Psoas muscle (tissue), 8 donors: ENCODE measurements around the gene NLRP6. TPM values are rescaled to one million over a fixed set of nuclear protein-coding genes. Genes with fewer than 3 reads are reported as not detected.

Experiments used
- ATAC-seq, 4 donors: fragments of 200-7000 bp; cut with Tn5 transposase; one replicate each; pipeline ENCODE4 v1.9.1; 2020; ENCODE audit warnings: moderate library complexity in 3 of 4, mild to moderate bottlenecking in 2 of 4
- DNase-seq, 2 donors: peaks; one replicate each; pipeline ENCODE4 v3.0.0-alpha.2; 2020
- H3K27ac ChIP-seq: fragments of 200-600 bp; one replicate; pipeline ENCODE4 v1.8.0; 2022
- H3K27me3 ChIP-seq, 3 donors: fragments of 200-600 bp in 1 of 3; one replicate each; pipeline versions ENCODE4 v1.6.1 to v1.8.0; 2013 to 2022; ENCODE audit warnings: low read length in 2 of 3, mild to moderate bottlenecking in 2 of 3, moderate library complexity in 1 of 3; ENCODE audit not compliant: insufficient read depth in 3 of 3
- H3K36me3 ChIP-seq, 2 donors: fragments of 200-600 bp in 1 of 2; one replicate each; pipeline versions ENCODE4 v1.6.1 to v1.8.0; 2013 to 2022; ENCODE audit warnings: low read depth in 1 of 2, mild to moderate bottlenecking in 1 of 2, moderate library complexity in 1 of 2; ENCODE audit not compliant: insufficient read depth in 1 of 2
- H3K4me1 ChIP-seq: fragments of 200-600 bp; one replicate; pipeline ENCODE4 v1.8.0; 2022
- H3K4me3 ChIP-seq: fragments of 200-600 bp; one replicate; pipeline ENCODE4 v1.8.0; 2022; ENCODE audit warnings: mild to moderate bottlenecking
- H3K9me3 ChIP-seq: fragments of 200-600 bp; one replicate; pipeline ENCODE4 v1.8.0; 2022
- CTCF ChIP-seq: fragments of 200-600 bp; IDR thresholded peaks from one replicate; pipeline ENCODE4 v1.8.0; 2022; ENCODE audit warnings: antibody characterized with exemption
- whole genome bisulfite sequencing, 3 donors: extraction: QIAGEN DNeasy Blood & Tissue Kit; methylation state at CpG; one replicate each; pipeline versions ENCODE4 v1.1.6 to v1.1.7; 2013; 5-methylcytosine and 5-hydroxymethylcytosine counted together
- intact Hi-C, 2 donors: fragments of 100-400 bp; cut with DNase I; formaldehyde crosslinking; loops; one replicate each; pipeline versions ENCODE4 v1.11.0 to v1.14.2; 2022
- polyA plus RNA-seq, 3 donors: library from polyadenylated mRNA; stranded (reverse); fragments of 200-250 nt; gene quantifications; one replicate each; pipeline ENCODE4 v1.2.3, GENCODE V29; 2013
- total RNA-seq, 4 donors: library from RNA; stranded (reverse); fragmentation: NEBNext Ultra II Directional in 2 of 4; extraction: Animal tissue kit (Norgen Biotek cat#: 25700) in 2 of 4; gene quantifications; one replicate each; pipeline versions ENCODE4 v1.2.1 to v1.2.4, GENCODE V29; 2021 to 2023
- donor health status: healthy with polysubstance abuse.
- donor health status: DM: no; HTN: no; CAD: no; lungs with moderate emphysema.
- donor health status: Bipolar disorder and iron deficiency.
- donor health status: healthy.
- donor health status: DM: yes; HTN: yes; CAD: no.
- donor health status: DM: no; HTN: no; CAD: no.
- donor health status: DM: no; HTN: no; CAD: no.
- donor health status: DM: yes; HTN: yes; CAD: no.

Gene NLRP6
- total and polyA plus RNA-seq, 7 donors = 0.03 to 0.17 (median 0.07) TPM; not detected in 3

- H3K4me3 ChIP-seq = no peak overlapping the region
- no peaks in the 10 kb centered on the region for H3K27me3 ChIP-seq
- peaks cover 6 to 78% of the 10 kb centered on the region in 2 donors for H3K36me3 ChIP-seq
- TF ChIP-seq CTCF = peak; percentile 53
- WGBS, 3 donors = 79 to 84% (median 81%) methylated on average over 10 of the region's 10 CpGs
- DNase-seq = peak; percentile 50 to 68
- no peaks in the 10 kb centered on the region for H3K9me3 ChIP-seq
- H3K4me1 ChIP-seq = no peaks in the 10 kb centered on the region
- intact Hi-C loops = no loop called here
- H3K27ac ChIP-seq = no peak overlapping the region
- ATAC-seq = peak; percentile 58 to 76 (median 67)
These were observed 27.4 kb upstream of the NLRP6 start for GRCh38 chr11:250740-251299.

- intact Hi-C loops = no loop called here
- no peak for TF ChIP-seq CTCF
- H3K4me3 ChIP-seq = no peak overlapping the region
- WGBS, 3 donors = 73 to 75% (median 75%) methylated on average over 10 of the region's 10 CpGs
- ATAC-seq (peak in 2 of 4 donors; percentile 12 to 21), DNase-seq (no peak)
- H3K27me3 ChIP-seq = no peaks in the 10 kb centered on the region
- no peaks in the 10 kb centered on the region for H3K9me3 ChIP-seq
- peaks cover 6 to 71% of the 10 kb centered on the region in 2 donors for H3K36me3 ChIP-seq
- no peak overlapping the region for H3K27ac ChIP-seq
- no peaks in the 10 kb centered on the region for H3K4me1 ChIP-seq
These were observed 26.7 kb upstream of the NLRP6 start for GRCh38 chr11:251550-251949.

GRCh38 chr11:252666-253065, 25.5 kb upstream of the NLRP6 start:
- no peak for ATAC-seq
- no peak for DNase-seq
- intact Hi-C loops = no loop called here
- Histone ChIP-seq H3K27ac (no peak overlapping the region), H3K36me3 (peaks cover 6 to 60% of the 10 kb centered on the region in 2 donors), H3K27me3 (no peaks in the 10 kb centered on the region), H3K4me3 (no peak overlapping the region), H3K9me3 (no peaks in the 10 kb centered on the region), H3K4me1 (no peaks in the 10 kb centered on the region)
- WGBS, 3 donors = 80 to 86% (median 82%) methylated on average over 8 of the region's 8 CpGs
- TF ChIP-seq CTCF = no peak

- Histone ChIP-seq H3K4me1 (no peaks in the 10 kb centered on the region), H3K27ac (no peak overlapping the region), H3K9me3 (no peaks in the 10 kb centered on the region), H3K27me3 (no peaks in the 10 kb centered on the region), H3K4me3 (no peak overlapping the region), H3K36me3 (peaks cover 6 to 53% of the 10 kb centered on the region in 2 donors)
- no peak for TF ChIP-seq CTCF
- ATAC-seq = peak in 2 of 4 donors; percentile 22 to 24
- intact Hi-C loops = no loop called here
- WGBS, 3 donors = 55 to 76% (median 55%) methylated on average over 11 to 13 of the region's 13 CpGs
- DNase-seq = no peak
These were observed 24.9 kb upstream of the NLRP6 start for GRCh38 chr11:253160-253885.
